K562 (cell line): ENCODE results near the gene GGTLC1. TPM values are rescaled to one million over a fixed set of nuclear protein-coding genes. Genes with fewer than 3 reads are reported as not detected.

Experiments used
- CBX5 ChIP-seq: IDR thresholded peaks from 2 replicates; pipeline ENCODE4 v1.6.1; 2014; ENCODE audit warnings: low read depth, borderline replicate concordance
- CSDE1 ChIP-seq, 2 experiments: fragments of 450-650 bp; IDR thresholded peaks; 2 replicates each; pipeline ENCODE4 v1.6.1; 2016; ENCODE audit warnings: mild to moderate bottlenecking in 1 of 2
- CTCF ChIP-seq, 3 experiments: IDR thresholded peaks in 2 of 3; conservative IDR thresholded peaks in 1 of 3; 2 replicates each; pipeline ENCODE4 v1.5.1; 2011 to 2012; ENCODE audit warnings: low read length in 3 of 3, mild to moderate bottlenecking in 3 of 3, control low read depth in 2 of 3, improper control_type of control experiment in 1 of 3, inconsistent platforms in 1 of 3, low read depth in 1 of 3, mixed read lengths in 1 of 3, moderate library complexity in 1 of 3; ENCODE audit not compliant: insufficient read depth in 2 of 3
- IRF1 ChIP-seq: sonication (generic); formaldehyde crosslinking; IDR thresholded peaks from 2 replicates; pipeline ENCODE4 v1.8.0; 2022; ENCODE audit warnings: missing genetic modification reagents, mild to moderate bottlenecking, borderline replicate concordance
- REST ChIP-seq, 2 experiments: fragments of 450-650 bp; formaldehyde crosslinking in 1 of 2; IDR thresholded peaks; 2 replicates each; pipeline versions ENCODE4 v1.4.0 to v1.6.1; 2014 to 2020; ENCODE audit warnings: mild to moderate bottlenecking in 2 of 2, borderline replicate concordance in 1 of 2, low read depth in 1 of 2
- SMARCA5 ChIP-seq: fragments of 450-650 bp; IDR thresholded peaks from 2 replicates; pipeline ENCODE4 v1.6.1; 2016
- SMARCE1 ChIP-seq: fragments of 450-650 bp; IDR thresholded peaks from 2 replicates; pipeline ENCODE4 v1.7.1; 2016; ENCODE audit warnings: mild to moderate bottlenecking
- TBP ChIP-seq: optimal IDR thresholded peaks from 2 replicates; pipeline ENCODE3; 2011; ENCODE audit warnings: low read depth, low read length, improper control_type of control experiment
- TEAD4 ChIP-seq, 2 experiments: sonication (generic) in 1 of 2; formaldehyde crosslinking in 1 of 2; IDR thresholded peaks; 2 replicates each; pipeline versions ENCODE4 v1.6.1 to v1.8.0; 2012 to 2022; ENCODE audit warnings: borderline replicate concordance in 1 of 2, inconsistent platforms in 1 of 2, low read length in 1 of 2, mild to moderate bottlenecking in 1 of 2, missing genetic modification reagents in 1 of 2
- ZNF280B ChIP-seq: fragments of 250-450 bp; sonication (Bioruptor Pico); IDR thresholded peaks from 2 replicates; pipeline ENCODE4 v1.5.1; 2021; ENCODE audit warnings: mild to moderate bottlenecking
- ZNF717 ChIP-seq: fragments of 250-450 bp; sonication (Bioruptor Pico); IDR thresholded peaks from 2 replicates; pipeline ENCODE4 v1.5.0; 2021
- polyA plus RNA-seq, 8 experiments: library from polyadenylated mRNA; depleted of rRNA in 4 of 8; stranded (reverse) in 5 of 8; unstranded in 3 of 8; fragments of >200 nt; fragmentation: Nextera tagmentation in 2 of 8; fragmentation: Illumina TruSeq in 1 of 8; extraction: Ambion mirVana in 2 of 8; extraction: Trizol in 1 of 8; gene quantifications; 2 replicates each; pipeline versions ENCODE4 v1.2.1 to v1.2.3, GENCODE V29; 2011 to 2014; ENCODE audit warnings: inconsistent platforms in 1 of 8, missing spikeins in 1 of 8
- total RNA-seq, 7 experiments: library from RNA; depleted of rRNA in 6 of 7; stranded (reverse); fragments of >200 nt in 6 of 7; fragmentation: Illumina TruSeq in 2 of 7; extraction: Trizol in 2 of 7; gene quantifications; 2 replicates each; pipeline versions ENCODE4 v1.2.1 to v1.2.3, GENCODE V29; 2011 to 2021; ENCODE audit warnings: low replicate concordance in 1 of 7

Gene GGTLC1
- total and polyA plus RNA-seq, 9 of the 15 experiments (the other 6 are each of a cell fraction or from before 2014, with no cell fraction given): not detected

- peak; percentile 58 to 62 (median 60) for TF ChIP-seq CTCF (IDR thresholded peaks at IDR 0.05 in 2 of 3, conservative IDR thresholded peaks at IDR 0.05 in 1 of 3; ENCODE audit: insufficient read depth in 2 of 3, low read depth in 1 of 3, low read length in 3 of 3)
- TF ChIP-seq CSDE1 (IDR thresholded peaks at IDR 0.05): no peak
- no peak for TF ChIP-seq TBP
- peak; percentile 48; the same call in 1 of the 2 replicates for TF ChIP-seq REST (IDR thresholded peaks at IDR 0.05; ENCODE audit: borderline replicate concordance)
- TF ChIP-seq REST (CRISPR knock-in tag; IDR thresholded peaks at IDR 0.05; ENCODE audit: low read depth): no peak
- TF ChIP-seq SMARCA5: no peak
- TF ChIP-seq IRF1 (CRISPR knock-in tag): no peak
- TF ChIP-seq TEAD4 (IDR thresholded peaks at IDR 0.05; ENCODE audit: low read length): no peak
- TF ChIP-seq TEAD4 (CRISPR knock-in tag; IDR thresholded peaks at IDR 0.05; ENCODE audit: borderline replicate concordance): no peak
- no peak for TF ChIP-seq ZNF280B (CRISPR knock-in tag)
- no peak for TF ChIP-seq SMARCE1
- no peak for TF ChIP-seq CBX5
- no peak for TF ChIP-seq ZNF717 (CRISPR knock-in tag)
Measured at GRCh38 chr20:23937303-23938117, 51.1 kb downstream of the GGTLC1 start (continued).
